HepG2 (cell line): ENCODE data around the gene GCC1.

Experiments used
- ARNT ChIP-seq: fragments of 450-650 bp; IDR thresholded peaks from 2 replicates; pipeline ENCODE4 v1.6.1; 2017
- EP300 ChIP-seq, 3 experiments: sonication (generic) in 1 of 3; formaldehyde crosslinking in 1 of 3; IDR thresholded peaks; 2 replicates each; pipeline versions ENCODE4 v1.5.1 to v1.6.1; 2011 to 2020; ENCODE audit warnings: low read depth in 2 of 3, low read length in 2 of 3, borderline replicate concordance in 1 of 3, improper control_type of control experiment in 1 of 3, mild to moderate bottlenecking in 1 of 3, missing genetic modification reagents in 1 of 3, moderate library complexity in 1 of 3
- MAFK ChIP-seq, 2 experiments: IDR thresholded peaks in 1 of 2; conservative IDR thresholded peaks in 1 of 2; 2 replicates each; pipeline ENCODE4 v1.6.1; 2011; ENCODE audit warnings: improper control_type of control experiment in 2 of 2, low read length in 2 of 2
- NR2F6 ChIP-seq, 2 experiments: IDR thresholded peaks; 2 replicates each; pipeline ENCODE4 v1.6.1; 2016; ENCODE audit warnings: antibody characterized with exemption in 1 of 2, mild to moderate bottlenecking in 1 of 2
- TAF15 ChIP-seq: fragments of 200-400 bp; formaldehyde crosslinking; IDR thresholded peaks from one replicate; pipeline ENCODE4 v1.6.1; 2018; ENCODE audit warnings: mild to moderate bottlenecking, low read depth, low read length; ENCODE audit not compliant: poor library complexity, severe bottlenecking
- TCF7L2 ChIP-seq: IDR thresholded peaks from 2 replicates; pipeline ENCODE4 v1.6.1; 2011; ENCODE audit warnings: mild to moderate bottlenecking, low read depth, low read length, moderate library complexity
- ZNF335 ChIP-seq: sonication (generic); formaldehyde crosslinking; IDR thresholded peaks from 2 replicates; pipeline ENCODE4 v1.4.0; 2020; ENCODE audit warnings: missing genetic modification reagents
- TF ChIP-seq, protein P1 (sequence below): sonication (generic); formaldehyde crosslinking; IDR thresholded peaks from 2 replicates; pipeline ENCODE4 v1.4.0; 2020; ENCODE audit warnings: missing genetic modification reagents
- TF ChIP-seq, protein P2 (sequence below): sonication (generic); formaldehyde crosslinking; IDR thresholded peaks from 2 replicates; pipeline ENCODE4 v1.5.0; 2020; ENCODE audit warnings: mild to moderate bottlenecking, missing genetic modification reagents, moderate library complexity
- TF ChIP-seq, protein P3 (sequence below), 2 experiments: IDR thresholded peaks; 2 replicates each; pipeline ENCODE4 v1.6.1; 2011 to 2012; ENCODE audit warnings: low read length in 2 of 2, borderline replicate concordance in 1 of 2, low read depth in 1 of 2, mild to moderate bottlenecking in 1 of 2, moderate library complexity in 1 of 2
- TF ChIP-seq, protein P4 (sequence below): sonication (generic); formaldehyde crosslinking; IDR thresholded peaks from 2 replicates; pipeline ENCODE4 v1.5.0; 2020; ENCODE audit warnings: mild to moderate bottlenecking, missing genetic modification reagents, borderline replicate concordance

DNA sequence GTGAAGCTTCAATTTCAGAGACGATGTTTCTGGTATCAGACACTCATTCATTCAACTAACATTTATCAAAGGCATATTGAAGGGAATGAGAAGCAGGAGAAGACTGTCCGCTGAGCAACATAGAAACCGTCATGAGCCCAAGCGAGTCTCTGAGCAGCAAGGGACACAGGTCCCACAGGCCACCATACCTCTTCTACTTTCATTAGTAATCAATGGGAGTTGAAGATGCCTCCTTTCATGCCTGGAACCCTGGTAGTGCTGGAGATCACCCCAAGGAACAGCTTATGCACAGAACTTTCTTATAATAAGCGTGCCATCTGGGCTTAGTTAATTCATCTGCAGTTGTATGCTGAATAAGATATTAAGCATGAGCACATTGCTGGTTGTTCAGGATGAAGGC, 31.3 kb upstream of the GCC1 start:
- TF ChIP-seq, protein P1, sequence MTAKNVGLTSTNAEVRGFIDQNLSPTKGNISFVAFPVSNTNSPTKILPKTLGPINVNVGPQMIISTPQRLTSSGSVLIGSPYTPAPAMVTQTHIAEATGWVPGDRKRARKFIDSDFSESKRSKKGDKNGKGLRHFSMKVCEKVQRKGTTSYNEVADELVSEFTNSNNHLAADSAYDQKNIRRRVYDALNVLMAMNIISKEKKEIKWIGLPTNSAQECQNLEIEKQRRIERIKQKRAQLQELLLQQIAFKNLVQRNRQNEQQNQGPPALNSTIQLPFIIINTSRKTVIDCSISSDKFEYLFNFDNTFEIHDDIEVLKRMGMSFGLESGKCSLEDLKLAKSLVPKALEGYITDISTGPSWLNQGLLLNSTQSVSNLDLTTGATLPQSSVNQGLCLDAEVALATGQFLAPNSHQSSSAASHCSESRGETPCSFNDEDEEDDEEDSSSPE = no peak
- no peak for TF ChIP-seq MAFK (conservative IDR thresholded peaks at IDR 0.05 in 1 of 2, IDR thresholded peaks at IDR 0.05 in 1 of 2; ENCODE audit: low read length in 2 of 2)
- TF ChIP-seq, protein P2, sequence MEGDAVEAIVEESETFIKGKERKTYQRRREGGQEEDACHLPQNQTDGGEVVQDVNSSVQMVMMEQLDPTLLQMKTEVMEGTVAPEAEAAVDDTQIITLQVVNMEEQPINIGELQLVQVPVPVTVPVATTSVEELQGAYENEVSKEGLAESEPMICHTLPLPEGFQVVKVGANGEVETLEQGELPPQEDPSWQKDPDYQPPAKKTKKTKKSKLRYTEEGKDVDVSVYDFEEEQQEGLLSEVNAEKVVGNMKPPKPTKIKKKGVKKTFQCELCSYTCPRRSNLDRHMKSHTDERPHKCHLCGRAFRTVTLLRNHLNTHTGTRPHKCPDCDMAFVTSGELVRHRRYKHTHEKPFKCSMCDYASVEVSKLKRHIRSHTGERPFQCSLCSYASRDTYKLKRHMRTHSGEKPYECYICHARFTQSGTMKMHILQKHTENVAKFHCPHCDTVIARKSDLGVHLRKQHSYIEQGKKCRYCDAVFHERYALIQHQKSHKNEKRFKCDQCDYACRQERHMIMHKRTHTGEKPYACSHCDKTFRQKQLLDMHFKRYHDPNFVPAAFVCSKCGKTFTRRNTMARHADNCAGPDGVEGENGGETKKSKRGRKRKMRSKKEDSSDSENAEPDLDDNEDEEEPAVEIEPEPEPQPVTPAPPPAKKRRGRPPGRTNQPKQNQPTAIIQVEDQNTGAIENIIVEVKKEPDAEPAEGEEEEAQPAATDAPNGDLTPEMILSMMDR (CRISPR knock-in tag) = no peak
- TF ChIP-seq ZNF335 (CRISPR knock-in tag) = no peak
- TF ChIP-seq, protein P3, sequence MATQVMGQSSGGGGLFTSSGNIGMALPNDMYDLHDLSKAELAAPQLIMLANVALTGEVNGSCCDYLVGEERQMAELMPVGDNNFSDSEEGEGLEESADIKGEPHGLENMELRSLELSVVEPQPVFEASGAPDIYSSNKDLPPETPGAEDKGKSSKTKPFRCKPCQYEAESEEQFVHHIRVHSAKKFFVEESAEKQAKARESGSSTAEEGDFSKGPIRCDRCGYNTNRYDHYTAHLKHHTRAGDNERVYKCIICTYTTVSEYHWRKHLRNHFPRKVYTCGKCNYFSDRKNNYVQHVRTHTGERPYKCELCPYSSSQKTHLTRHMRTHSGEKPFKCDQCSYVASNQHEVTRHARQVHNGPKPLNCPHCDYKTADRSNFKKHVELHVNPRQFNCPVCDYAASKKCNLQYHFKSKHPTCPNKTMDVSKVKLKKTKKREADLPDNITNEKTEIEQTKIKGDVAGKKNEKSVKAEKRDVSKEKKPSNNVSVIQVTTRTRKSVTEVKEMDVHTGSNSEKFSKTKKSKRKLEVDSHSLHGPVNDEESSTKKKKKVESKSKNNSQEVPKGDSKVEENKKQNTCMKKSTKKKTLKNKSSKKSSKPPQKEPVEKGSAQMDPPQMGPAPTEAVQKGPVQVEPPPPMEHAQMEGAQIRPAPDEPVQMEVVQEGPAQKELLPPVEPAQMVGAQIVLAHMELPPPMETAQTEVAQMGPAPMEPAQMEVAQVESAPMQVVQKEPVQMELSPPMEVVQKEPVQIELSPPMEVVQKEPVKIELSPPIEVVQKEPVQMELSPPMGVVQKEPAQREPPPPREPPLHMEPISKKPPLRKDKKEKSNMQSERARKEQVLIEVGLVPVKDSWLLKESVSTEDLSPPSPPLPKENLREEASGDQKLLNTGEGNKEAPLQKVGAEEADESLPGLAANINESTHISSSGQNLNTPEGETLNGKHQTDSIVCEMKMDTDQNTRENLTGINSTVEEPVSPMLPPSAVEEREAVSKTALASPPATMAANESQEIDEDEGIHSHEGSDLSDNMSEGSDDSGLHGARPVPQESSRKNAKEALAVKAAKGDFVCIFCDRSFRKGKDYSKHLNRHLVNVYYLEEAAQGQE (IDR thresholded peaks at IDR 0.05; ENCODE audit: borderline replicate concordance in 1 of 2, low read depth in 1 of 2, low read length in 2 of 2) = no peak
- no peak for TF ChIP-seq NR2F6 (IDR thresholded peaks at IDR 0.05)
- TF ChIP-seq NR2F6 (CRISPR knock-in tag; IDR thresholded peaks at IDR 0.05) = no peak
- TF ChIP-seq TAF15 = no peak
- TF ChIP-seq TCF7L2 = no peak
- no peak for TF ChIP-seq EP300 (IDR thresholded peaks at IDR 0.05; ENCODE audit: low read depth in 2 of 2, low read length in 2 of 2)
- TF ChIP-seq EP300 (CRISPR knock-in tag; IDR thresholded peaks at IDR 0.05; ENCODE audit: borderline replicate concordance) = no peak
- TF ChIP-seq, protein P4, sequence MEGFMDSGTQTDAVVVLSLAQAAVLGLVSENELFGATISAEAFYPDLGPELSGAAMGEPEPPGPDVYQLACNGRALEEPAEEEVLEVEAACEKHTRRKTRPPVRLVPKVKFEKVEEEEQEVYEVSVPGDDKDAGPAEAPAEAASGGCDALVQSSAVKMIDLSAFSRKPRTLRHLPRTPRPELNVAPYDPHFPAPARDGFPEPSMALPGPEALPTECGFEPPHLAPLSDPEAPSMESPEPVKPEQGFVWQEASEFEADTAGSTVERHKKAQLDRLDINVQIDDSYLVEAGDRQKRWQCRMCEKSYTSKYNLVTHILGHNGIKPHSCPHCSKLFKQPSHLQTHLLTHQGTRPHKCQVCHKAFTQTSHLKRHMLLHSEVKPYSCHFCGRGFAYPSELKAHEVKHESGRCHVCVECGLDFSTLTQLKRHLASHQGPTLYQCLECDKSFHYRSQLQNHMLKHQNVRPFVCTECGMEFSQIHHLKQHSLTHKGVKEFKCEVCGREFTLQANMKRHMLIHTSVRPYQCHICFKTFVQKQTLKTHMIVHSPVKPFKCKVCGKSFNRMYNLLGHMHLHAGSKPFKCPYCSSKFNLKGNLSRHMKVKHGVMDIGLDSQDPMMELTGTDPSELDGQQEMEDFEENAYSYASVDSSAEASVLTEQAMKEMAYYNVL (CRISPR knock-in tag) = no peak
- TF ChIP-seq ARNT = no peak
